Measurements from ENCODE around the gene CCDC107.

CCDC107 gene

DNA sequence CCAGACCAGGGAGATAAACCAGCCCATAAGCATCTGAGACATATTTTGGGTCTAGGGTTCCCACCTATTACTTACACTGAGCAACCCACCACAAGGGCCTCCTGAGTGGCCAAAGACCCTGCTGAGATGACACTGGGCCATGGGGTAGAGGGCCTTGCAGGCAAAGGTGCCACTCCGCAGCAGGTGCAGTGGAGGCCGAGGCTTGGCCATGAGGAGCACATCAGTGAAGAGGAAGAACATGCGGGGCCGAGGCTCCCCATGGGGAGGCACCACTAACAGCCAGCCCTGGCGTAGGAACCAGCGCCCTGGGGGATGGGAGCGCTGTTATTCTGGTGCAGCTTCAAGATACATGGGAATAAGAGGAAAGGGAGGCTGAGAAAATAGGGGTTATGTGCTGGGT is 4.3 kb downstream of the CCDC107 start:
- no peak for DNase-seq

DNA sequence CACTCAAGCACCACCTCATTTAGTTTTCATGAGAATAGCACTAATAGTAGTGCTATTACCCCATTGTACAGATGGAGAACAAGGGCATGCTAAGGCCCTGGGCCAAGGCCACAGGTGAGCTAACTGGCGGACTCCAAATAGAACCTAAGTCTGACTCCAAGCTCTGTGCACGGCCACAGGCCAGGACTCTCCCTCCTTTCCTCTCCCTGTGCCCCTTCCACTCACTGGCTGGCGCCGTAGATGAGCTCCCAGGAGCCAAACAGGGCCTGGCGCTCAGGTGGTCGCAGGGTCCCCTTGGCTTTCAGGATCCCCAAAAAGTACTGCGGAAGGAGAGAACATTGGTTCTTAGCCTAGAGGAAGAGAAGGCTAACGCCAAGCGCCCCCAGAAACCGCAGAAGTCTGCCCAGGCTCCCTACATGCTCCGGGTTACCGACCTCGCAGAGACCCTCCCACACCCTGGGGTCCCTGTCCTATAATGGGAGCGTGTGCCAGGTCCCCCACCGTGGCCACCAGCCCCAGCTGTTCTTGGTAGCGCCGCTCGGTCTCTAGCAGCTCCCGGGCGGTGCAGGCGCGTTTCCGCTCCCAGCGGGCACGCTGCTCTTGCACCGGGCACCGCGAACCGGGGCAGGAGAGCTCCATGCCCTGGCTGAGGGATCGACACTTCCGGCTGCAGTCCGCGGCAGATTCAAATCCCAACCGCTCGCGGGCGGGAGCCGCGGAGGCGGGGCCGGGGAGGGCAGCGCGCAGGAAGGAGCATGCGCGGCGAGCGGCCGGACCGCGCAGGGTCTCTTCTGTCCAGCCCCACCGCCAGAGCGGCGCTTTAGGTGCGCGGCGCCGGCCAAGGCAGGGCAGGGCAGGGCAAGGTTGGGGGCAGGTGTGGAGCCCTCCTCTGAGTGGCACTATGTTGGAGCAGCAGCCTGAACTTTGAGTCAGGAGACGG is 6.7 kb downstream of the CCDC107 start, which contains the start of gene ARHGEF39:
TSS of gene ARHGEF39 (minus strand) at position 665 of the 940 bp plus-strand sequence. CDS start at position 639, 26 bp downstream.
- DNase-seq: peak; percentile 62

DNA sequence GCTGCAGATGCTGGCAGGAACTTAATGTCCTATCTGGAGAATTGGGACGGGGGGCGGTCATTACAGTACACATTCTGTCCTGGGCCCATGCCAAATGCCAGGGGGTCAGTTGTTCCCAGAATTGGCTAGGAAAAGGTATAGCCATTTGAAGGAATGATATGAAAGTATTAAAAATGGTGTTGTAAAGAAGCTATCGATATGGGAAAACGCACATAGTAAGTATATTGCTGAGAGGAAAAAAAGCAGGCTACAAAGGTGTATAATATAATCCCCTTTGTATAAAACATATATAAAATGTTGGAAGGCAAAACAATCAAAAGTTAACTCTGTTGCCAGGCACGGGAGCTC is 7.4 kb downstream of the CCDC107 start:
- no peak for DNase-seq

DNA sequence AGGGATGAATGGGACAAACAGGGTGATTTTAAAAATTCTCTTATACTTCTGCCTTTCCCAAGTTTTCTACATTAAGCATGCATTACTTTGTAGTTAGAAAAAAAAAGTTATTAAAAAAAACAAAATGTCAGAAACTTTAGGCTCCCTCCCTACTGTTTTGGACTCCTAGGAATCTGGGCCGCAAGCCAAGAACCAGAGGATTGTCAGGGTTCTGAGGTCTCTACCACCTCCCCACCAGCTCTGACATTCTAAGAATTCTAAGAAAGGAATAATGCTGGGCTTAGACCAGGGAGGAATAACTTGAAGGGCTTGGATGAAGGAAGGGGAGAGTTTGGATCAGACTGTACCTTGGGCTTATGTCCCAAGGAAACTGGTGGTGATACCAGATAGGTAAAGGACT is 8.0 kb downstream of the CCDC107 start:
- DNase-seq: no peak

DNA sequence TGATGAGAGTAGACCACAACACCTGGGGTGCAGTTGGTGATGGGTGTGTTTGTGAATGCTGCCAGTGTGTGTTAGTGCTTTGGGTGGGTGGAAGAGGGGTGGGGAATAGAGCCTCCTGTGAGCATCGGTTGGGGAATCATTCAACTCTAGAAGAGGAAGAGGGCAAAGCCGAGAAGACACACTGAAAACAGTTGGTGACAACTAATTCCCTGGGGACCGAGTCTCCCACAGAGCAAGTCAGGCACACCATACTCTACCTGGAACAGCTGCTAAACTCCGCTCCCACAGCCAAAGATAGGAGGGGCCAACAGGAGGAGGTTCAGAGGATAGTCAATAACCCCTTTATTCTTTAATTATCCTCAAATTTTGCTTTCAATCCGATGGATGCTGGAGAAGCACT is 8.5 kb downstream of the CCDC107 start:
- no peak for DNase-seq

DNA sequence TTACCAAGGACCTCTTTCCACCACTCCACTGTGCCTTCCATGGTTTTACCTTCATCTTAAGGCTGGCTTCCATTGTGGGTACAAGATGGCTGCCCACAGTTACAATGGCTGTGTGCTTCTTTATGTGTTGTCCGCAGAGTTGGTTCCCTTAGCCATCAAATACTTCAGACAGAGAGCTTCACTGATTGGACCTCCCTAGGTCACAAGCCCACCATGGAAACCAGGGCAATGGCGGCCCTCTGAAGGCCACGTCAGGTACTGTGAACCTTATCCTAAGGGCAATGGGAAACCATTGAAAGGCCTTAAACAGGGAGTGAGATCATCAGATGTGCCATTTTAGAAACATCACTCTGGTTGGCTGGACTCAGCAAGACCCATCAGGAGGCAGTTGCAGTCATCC is 9.8 kb downstream of the CCDC107 start:
- no peak for DNase-seq

DNA sequence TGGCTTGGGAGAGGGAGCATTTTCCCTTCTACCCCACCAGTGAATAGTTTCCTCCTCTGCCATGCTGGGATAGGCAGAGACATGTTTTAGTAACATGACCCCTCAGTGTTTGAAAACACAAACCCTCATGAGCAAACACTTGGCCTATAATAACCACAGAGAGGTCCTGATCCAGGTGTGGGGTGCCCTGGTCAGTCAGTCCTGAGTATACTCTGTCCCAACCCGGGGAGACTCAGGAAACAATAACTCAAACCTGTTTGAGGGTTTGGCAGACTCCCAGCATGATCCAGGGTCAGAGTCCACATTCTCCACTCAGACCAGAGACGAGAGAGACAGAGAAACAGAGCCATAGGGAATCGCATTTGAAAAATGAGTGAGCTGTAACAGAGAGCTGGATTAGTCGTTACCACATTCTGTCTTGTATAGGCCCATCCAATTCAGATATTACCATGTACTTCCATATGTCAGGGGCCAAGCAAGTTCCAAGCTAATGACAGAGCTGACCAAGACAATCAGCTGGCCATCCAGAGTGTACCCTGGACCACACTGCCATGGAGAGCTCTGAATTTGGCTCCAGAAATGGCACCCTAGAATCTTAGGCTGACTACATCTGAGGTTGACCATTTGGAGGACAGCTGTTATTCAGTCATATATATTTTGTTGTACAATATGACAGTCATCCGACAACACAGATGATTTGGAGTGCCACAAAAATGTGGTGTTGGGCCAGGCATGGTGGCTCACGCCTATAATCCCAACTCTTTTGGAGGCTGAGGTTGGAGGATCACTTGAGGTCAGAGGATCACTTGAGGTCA is 11.4 kb downstream of the CCDC107 start:
- no peak for DNase-seq

DNA sequence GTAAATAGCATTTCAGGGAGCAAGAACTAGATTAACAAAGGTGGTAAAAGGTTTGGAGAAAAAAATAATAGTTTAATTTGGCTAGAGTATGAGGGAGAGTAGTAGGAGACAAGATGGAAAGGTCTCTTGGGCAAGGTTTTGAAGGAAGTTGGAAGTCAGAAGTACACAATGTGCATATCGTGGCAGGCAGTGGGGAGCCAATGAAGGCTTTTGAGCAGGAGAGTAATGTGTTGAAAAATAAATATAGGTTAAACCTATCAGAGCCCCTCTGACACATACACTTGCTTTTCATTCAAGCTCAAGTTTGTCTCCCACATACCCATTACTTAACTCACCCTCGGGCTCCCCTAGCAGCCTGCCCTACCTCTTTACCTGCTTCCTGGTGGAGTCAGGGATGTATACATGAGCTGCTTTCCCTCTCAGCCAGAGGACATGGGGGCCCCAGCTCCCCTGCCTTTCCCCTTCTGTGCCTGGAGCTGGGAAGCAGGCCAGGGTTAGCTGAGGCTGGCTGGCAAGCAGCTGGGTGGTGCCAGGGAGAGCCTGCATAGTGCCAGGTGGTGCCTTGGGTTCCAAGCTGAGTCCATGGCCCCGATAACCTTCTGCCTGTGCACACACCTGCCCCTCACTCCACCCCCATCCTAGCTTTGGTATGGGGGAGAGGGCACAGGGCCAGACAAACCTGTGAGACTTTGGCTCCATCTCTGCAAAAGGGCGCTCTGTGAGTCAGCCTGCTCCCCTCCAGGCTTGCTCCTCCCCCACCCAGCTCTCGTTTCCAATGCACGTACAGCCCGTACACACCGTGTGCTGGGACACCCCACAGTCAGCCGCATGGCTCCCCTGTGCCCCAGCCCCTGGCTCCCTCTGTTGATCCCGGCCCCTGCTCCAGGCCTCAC is 15.3 kb downstream of the CCDC107 start, which contains the start of gene CA9:
TSS of gene CA9 (plus strand) at position 797 of the 893 bp plus-strand sequence. CDS start at position 829, 32 bp downstream.
- DNase-seq: no peak

DNA sequence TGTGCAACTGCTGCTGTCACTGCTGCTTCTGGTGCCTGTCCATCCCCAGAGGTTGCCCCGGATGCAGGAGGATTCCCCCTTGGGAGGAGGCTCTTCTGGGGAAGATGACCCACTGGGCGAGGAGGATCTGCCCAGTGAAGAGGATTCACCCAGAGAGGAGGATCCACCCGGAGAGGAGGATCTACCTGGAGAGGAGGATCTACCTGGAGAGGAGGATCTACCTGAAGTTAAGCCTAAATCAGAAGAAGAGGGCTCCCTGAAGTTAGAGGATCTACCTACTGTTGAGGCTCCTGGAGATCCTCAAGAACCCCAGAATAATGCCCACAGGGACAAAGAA is 15.9 kb downstream of the CCDC107 start:
- DNase-seq: no peak

DNA sequence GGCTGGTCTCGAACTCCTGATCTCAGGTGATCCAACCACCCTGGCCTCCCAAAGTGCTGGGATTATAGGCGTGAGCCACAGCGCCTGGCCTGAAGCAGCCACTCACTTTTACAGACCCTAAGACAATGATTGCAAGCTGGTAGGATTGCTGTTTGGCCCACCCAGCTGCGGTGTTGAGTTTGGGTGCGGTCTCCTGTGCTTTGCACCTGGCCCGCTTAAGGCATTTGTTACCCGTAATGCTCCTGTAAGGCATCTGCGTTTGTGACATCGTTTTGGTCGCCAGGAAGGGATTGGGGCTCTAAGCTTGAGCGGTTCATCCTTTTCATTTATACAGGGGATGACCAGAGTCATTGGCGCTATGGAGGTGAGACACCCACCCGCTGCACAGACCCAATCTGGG is 17.1 kb downstream of the CCDC107 start:
- no peak for DNase-seq

DNA sequence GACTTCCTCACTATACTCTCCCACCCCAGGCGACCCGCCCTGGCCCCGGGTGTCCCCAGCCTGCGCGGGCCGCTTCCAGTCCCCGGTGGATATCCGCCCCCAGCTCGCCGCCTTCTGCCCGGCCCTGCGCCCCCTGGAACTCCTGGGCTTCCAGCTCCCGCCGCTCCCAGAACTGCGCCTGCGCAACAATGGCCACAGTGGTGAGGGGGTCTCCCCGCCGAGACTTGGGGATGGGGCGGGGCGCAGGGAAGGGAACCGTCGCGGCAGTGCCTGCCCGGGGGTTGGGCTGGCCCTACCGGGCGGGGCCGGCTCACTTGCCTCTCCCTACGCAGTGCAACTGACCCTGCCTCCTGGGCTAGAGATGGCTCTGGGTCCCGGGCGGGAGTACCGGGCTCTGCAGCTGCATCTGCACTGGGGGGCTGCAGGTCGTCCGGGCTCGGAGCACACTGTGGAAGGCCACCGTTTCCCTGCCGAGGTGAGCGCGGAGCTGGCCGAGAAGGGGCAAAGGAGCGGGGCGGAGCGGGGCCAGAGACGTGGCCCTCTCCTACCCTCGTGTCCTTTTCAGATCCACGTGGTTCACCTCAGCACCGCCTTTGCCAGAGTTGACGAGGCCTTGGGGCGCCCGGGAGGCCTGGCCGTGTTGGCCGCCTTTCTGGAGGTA is 17.8 kb downstream of the CCDC107 start:
- DNase-seq: peak; percentile 52

DNA sequence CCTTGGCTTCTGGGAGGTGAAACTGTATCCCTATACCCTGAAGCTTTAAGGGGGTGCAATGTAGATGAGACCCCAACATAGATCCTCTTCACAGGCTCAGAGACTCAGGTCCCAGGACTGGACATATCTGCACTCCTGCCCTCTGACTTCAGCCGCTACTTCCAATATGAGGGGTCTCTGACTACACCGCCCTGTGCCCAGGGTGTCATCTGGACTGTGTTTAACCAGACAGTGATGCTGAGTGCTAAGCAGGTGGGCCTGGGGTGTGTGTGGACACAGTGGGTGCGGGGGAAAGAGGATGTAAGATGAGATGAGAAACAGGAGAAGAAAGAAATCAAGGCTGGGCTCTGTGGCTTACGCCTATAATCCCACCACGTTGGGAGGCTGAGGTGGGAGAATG is 21.0 kb downstream of the CCDC107 start:
- no peak for DNase-seq

DNA sequence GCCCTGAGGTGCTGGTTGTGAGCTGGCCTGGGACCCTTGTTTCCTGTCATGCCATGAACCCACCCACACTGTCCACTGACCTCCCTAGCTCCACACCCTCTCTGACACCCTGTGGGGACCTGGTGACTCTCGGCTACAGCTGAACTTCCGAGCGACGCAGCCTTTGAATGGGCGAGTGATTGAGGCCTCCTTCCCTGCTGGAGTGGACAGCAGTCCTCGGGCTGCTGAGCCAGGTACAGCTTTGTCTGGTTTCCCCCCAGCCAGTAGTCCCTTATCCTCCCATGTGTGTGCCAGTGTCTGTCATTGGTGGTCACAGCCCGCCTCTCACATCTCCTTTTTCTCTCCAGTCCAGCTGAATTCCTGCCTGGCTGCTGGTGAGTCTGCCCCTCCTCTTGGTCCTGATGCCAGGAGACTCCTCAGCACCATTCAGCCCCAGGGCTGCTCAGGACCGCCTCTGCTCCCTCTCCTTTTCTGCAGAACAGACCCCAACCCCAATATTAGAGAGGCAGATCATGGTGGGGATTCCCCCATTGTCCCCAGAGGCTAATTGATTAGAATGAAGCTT is 21.8 kb downstream of the CCDC107 start:
- no peak for DNase-seq

DNA sequence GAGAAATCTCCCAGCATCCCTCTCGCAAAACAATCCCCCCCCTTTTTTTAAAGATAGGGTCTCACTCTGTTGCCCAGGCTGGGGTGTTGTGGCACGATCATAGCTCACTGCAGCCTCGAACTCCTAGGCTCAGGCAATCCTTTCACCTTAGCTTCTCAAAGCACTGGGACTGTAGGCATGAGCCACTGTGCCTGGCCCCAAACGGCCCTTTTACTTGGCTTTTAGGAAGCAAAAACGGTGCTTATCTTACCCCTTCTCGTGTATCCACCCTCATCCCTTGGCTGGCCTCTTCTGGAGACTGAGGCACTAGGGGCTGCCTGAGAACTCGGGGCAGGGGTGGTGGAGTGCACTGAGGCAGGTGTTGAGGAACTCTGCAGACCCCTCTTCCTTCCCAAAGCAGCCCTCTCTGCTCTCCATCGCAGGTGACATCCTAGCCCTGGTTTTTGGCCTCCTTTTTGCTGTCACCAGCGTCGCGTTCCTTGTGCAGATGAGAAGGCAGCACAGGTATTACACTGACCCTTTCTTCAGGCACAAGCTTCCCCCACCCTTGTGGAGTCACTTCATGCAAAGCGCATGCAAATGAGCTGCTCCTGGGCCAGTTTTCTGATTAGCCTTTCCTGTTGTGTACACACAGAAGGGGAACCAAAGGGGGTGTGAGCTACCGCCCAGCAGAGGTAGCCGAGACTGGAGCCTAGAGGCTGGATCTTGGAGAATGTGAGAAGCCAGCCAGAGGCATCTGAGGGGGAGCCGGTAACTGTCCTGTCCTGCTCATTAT is 22.4 kb downstream of the CCDC107 start:
- DNase-seq: no peak

DNA sequence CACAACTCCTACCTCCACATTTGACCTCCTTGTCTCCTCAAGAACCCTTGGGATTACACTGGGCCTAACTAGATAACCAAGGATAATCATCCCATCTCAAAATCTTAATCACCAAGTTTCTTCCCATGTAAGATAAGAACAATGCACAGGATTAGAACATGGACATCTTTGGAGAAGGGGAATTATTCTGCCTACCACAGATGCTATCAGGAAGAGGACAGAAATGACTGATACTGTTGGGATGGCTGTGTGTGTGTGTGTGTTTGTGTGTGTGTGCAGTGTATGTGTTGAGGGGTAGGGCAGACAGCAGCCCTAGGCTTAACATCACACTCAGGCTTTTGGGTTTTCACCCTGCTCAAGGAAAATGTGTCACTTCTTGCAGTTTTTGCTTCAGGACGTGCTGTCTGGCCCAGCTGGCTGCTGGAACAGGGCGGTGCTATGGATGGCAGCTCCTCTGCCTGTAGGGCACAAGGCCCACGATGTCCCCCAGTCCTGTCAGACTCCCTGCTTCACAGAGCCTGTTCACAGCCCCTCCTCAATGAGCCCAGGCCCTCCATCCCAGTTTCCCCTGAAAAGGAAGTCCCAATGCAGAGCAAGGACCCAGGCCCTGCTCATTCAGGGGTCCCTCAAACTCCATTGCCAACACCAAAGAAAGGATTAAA is 23.4 kb downstream of the CCDC107 start:
- no peak for DNase-seq

DNA sequence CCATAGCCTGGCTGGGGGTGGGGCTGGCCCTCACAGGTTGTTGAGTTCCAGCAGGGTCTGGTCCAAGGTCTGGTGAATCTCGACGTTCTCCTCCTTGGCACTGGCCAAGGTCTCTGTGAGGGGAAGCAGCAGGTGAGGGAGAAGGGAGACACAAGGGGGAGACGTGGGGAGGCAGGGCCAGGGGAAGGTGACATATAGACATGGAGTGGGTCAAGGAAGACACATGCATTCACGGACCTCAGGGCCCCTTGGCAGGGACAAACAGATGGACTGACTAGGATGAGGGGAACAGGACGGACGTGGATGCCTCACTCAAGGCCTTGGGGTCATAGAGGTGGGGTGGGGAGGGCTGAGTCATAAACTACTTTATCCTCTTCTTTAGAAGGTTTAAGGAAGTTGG is 24.0 kb downstream of the CCDC107 start:
- DNase-seq: no peak

DNA sequence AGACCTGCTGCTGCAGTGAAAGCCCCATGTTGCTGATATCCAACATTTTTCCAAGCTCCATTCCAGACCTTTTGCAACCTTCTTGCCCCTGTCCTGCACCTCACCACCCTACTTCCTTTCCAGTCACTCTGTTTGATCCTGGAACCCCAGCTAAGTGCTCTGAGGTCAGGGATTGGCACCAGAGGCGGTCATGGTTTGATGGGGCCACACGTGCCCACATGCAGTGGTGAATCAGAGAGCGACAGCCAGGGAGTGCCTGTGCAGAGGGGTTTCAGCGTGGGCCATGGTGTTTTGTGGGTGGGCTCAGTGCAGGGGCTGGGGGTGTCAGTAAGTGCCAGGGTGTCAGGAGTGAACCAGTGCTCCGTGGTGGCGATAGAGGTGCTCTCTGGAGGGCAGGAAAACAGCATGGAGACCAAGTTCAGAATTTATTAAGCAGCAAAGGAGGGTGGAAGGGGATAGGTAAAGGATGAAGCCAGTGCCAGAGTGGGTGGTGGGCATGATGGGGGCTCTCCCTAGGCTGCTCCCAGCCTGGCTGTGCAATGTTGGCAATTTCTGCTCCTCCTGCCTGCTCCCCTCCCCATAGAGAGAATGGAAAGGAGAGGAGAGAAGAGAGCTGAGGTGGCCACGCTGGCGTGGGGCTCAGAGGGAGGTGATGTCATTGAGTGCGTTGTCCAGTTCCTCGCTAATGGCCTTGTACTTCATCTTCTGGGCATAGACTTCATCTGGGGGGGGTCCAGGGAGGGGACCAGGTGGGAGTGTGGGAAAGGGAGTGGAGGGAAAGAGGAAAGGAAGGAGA is 24.6 kb downstream of the CCDC107 start:
- no peak for DNase-seq

DNA sequence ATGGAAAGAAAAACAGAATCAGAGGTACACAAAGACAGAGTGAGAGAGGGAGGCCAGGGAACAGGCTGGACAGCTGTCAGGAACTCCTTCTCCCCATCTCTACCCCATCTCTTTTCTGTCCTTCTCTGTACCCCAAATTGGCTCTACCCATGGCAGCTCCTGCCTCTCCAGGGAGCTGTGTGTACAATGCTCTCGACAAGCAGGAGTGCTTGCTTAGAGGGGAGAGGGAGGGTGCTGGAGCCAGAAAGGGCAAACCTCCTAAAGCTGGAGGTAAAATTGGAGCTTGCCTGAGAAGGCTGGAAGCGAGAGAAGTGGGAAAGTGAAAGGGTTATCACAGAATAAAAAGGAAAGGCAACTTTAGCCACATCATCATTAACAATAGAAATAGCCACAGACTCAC is 25.2 kb downstream of the CCDC107 start:
- no peak for DNase-seq

DNA sequence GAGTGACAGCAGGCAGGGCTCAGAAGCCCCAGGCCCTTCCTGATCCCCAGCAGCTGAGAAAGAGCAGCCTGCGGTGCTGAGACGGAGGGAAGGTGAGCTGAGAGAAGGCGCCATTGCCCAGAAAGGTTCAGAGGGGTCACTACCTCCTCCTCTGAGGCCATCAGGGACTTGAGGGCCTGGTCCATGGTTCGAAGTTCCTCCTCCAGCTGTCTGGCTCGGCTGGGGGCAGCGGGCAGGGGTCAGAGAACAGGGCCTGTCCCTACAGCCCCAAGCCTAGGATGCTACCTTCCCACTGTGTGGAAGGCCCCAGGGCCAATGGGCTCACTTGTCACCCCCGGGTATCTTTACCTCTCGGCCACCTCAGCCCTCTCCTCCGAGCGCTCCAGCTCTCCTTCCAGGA is 26.8 kb downstream of the CCDC107 start:
- DNase-seq: no peak

DNA sequence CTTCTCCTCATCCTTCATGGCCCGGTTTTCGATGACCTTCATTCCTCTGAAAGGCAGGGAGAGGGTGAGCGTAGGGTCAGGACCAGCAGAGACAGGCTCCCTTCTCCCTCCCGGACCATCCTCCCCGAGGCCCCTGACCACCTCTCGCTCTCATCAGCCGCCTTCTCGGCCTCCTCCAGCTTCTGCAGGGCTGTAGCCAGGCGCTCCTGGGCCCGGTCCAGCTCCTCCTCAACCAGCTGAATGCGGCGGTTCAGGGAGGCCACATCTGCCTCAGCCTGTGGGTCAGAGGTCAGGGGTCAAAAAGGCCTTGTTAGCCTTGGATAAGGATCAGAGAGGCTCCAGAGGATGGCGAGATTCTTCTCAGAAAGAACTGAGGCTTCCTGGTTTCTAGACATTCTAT is 27.4 kb downstream of the CCDC107 start:
- no peak for DNase-seq
